Breast epithelium (tissue), 3 donors: ENCODE data around the gene PYGO1.

ENCODE experiments used
- POLR2A ChIP-seq: fragments of 450-650 bp; IDR thresholded peaks from one replicate; pipeline ENCODE4 v1.6.1; 2016; ENCODE audit warnings: antibody characterized with exemption, mild to moderate bottlenecking, moderate library complexity
- POLR2AphosphoS5 ChIP-seq, 3 donors: sonication (generic); formaldehyde crosslinking; IDR thresholded peaks; one replicate each; pipeline ENCODE4 v1.6.1; 2017; ENCODE audit warnings: antibody characterized with exemption in 3 of 3
- TF ChIP-seq, protein P1 (sequence below), 3 donors: fragments of 450-650 bp; IDR thresholded peaks; one replicate each; pipeline ENCODE4 v1.5.1; 2016 to 2017; ENCODE audit warnings: antibody characterized with exemption in 3 of 3, mild to moderate bottlenecking in 3 of 3, moderate library complexity in 3 of 3

DNA sequence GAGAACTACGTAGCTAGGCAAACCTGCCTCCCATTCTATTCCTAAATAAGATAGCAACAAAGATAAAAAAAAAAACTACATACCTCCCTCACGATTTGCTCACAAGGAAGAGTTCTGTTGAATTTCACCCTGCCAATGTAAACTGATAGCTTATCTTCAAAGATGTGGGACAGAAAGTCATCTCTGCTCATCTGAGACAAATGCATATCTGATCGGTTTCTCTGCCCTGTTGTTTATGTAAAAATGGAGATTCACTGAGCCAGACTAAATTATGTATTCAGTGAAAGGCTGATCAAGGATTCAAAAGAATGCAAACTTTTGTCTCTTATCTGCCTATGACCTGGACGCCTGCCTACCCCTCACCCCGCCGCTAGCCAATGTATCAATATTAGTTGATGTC is 11.2 kb downstream of the PYGO1 start:
- no peak for TF ChIP-seq POLR2AphosphoS5 (IDR thresholded peaks at IDR 0.05)
- TF ChIP-seq, protein P1, sequence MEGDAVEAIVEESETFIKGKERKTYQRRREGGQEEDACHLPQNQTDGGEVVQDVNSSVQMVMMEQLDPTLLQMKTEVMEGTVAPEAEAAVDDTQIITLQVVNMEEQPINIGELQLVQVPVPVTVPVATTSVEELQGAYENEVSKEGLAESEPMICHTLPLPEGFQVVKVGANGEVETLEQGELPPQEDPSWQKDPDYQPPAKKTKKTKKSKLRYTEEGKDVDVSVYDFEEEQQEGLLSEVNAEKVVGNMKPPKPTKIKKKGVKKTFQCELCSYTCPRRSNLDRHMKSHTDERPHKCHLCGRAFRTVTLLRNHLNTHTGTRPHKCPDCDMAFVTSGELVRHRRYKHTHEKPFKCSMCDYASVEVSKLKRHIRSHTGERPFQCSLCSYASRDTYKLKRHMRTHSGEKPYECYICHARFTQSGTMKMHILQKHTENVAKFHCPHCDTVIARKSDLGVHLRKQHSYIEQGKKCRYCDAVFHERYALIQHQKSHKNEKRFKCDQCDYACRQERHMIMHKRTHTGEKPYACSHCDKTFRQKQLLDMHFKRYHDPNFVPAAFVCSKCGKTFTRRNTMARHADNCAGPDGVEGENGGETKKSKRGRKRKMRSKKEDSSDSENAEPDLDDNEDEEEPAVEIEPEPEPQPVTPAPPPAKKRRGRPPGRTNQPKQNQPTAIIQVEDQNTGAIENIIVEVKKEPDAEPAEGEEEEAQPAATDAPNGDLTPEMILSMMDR (IDR thresholded peaks at IDR 0.05), result no peak
- TF ChIP-seq POLR2A, result no peak
